Cardiac muscle cell (in vitro differentiated cells and primary cell): ENCODE measurements around the gene ITSN1. TPM values are rescaled to one million over a fixed set of nuclear protein-coding genes. Genes with fewer than 3 reads are reported as not detected.
"Not testable (repeated sequence)": the region's sequence is repeated elsewhere in the genome, so short reads cannot be mapped to it uniquely, and the experiment has no call there.

ENCODE experiments used
- DNase-seq, 2 donors: peaks; one replicate each; pipeline versions ENCODE4 v3.0.0 to v3.0.0-alpha.2; 2010 to 2017; ENCODE audit warnings: low read depth in 1 of 2, low spot score in 1 of 2
- H3K27ac ChIP-seq: fragments of 200-600 bp; sonication (generic); 2 replicates; pipeline ENCODE4 v1.5.1; 2016
- H3K27me3 ChIP-seq: fragments of 200-600 bp; sonication (generic); 2 replicates; pipeline ENCODE4 v1.6.0; 2016; ENCODE audit warnings: control low read depth
- H3K36me3 ChIP-seq: fragments of 200-600 bp; sonication (generic); 2 replicates; pipeline ENCODE4 v1.5.1; 2016; ENCODE audit warnings: control low read depth
- H3K4me1 ChIP-seq: fragments of 200-600 bp; sonication (generic); 2 replicates; pipeline ENCODE4 v1.8.1; 2017; ENCODE audit warnings: low read depth, mild to moderate bottlenecking, mixed run types
- H3K4me3 ChIP-seq: fragments of 200-600 bp; sonication (generic); 2 replicates; pipeline ENCODE4 v1.5.1; 2016; ENCODE audit warnings: mild to moderate bottlenecking
- H3K9me3 ChIP-seq: fragments of 200-600 bp; sonication (generic); 2 replicates; pipeline ENCODE4 v1.5.1; 2017; ENCODE audit warnings: low read depth, mild to moderate bottlenecking, control low read depth
- CTCF ChIP-seq: IDR thresholded peaks from 2 replicates; pipeline ENCODE4 v1.5.1; 2012; ENCODE audit warnings: low read depth, mild to moderate bottlenecking, low read length
- polyA plus RNA-seq: library from polyadenylated mRNA; unstranded; fragments of >200 nt; fragmentation: Nextera tagmentation; extraction: Ambion mirVana; gene quantifications from 2 replicates; pipeline ENCODE4 v1.2.1, GENCODE V29; 2016
- total RNA-seq: library from RNA; depleted of rRNA; stranded (reverse); fragments of >200 nt; gene quantifications from 2 replicates; pipeline ENCODE4 v1.2.3, GENCODE V29; 2016

ITSN1 gene
- total and polyA plus RNA-seq, 2 experiments from 2014 or later, result 92.4 to 125 TPM

- Histone ChIP-seq H3K27ac (peak overlapping the region; percentile 65), H3K27me3 (no peaks in the 10 kb centered on the region), H3K36me3 (no peaks in the 10 kb centered on the region), H3K9me3 (no peaks in the 10 kb centered on the region), H3K4me3 (no peak overlapping the region), H3K4me1 (peaks cover 21% of the 10 kb centered on the region)
- peak in 1 of 2 donors; percentile 61 for DNase-seq
- TF ChIP-seq CTCF, result no peak
Measured at GRCh38 chr21:33668180-33668579, 25.9 kb downstream of the ITSN1 start.

GRCh38 chr21:33668620-33669019 lies 26.3 kb downstream of the ITSN1 start:
- TF ChIP-seq CTCF, result no peak
- no peak for DNase-seq
- Histone ChIP-seq H3K27me3 (no peaks in the 10 kb centered on the region), H3K27ac (peak overlapping the region; percentile 65), H3K4me3 (no peak overlapping the region), H3K36me3 (no peaks in the 10 kb centered on the region), H3K9me3 (no peaks in the 10 kb centered on the region), H3K4me1 (peaks cover 21% of the 10 kb centered on the region)

- Histone ChIP-seq H3K27ac (no peak overlapping the region), H3K27me3 (no peaks in the 10 kb centered on the region), H3K4me1 (peaks cover 21% of the 10 kb centered on the region), H3K9me3 (no peaks in the 10 kb centered on the region), H3K4me3 (no peak overlapping the region), H3K36me3 (no peaks in the 10 kb centered on the region)
- peak in 1 of 2 donors; percentile 11 for DNase-seq
- TF ChIP-seq CTCF, result no peak
Measured at GRCh38 chr21:33670076-33670978, 28.0 kb downstream of the ITSN1 start.

GRCh38 chr21:33673473-33673872 lies 31.2 kb downstream of the ITSN1 start:
- no peaks in the 10 kb centered on the region for H3K36me3 ChIP-seq
- TF ChIP-seq CTCF, result no peak
- no peak for DNase-seq
- H3K4me3 ChIP-seq, result no peak overlapping the region
- H3K27me3 ChIP-seq, result no peaks in the 10 kb centered on the region
- H3K27ac ChIP-seq, result peak overlapping the region; percentile 25
- H3K9me3 ChIP-seq, result no peaks in the 10 kb centered on the region
- peaks cover 4% of the 10 kb centered on the region for H3K4me1 ChIP-seq

- Histone ChIP-seq H3K36me3 (no peaks in the 10 kb centered on the region), H3K9me3 (no peaks in the 10 kb centered on the region), H3K27ac (no peak overlapping the region), H3K4me1 (no peaks in the 10 kb centered on the region), H3K4me3 (no peak overlapping the region), H3K27me3 (no peaks in the 10 kb centered on the region)
- no peak for TF ChIP-seq CTCF
- DNase-seq, result no peak
Measured at GRCh38 chr21:33674226-33674625, 31.9 kb downstream of the ITSN1 start.

GRCh38 chr21:33676666-33677065 lies 34.4 kb downstream of the ITSN1 start:
- not testable (repeated sequence) for H3K9me3 ChIP-seq, H3K27me3 ChIP-seq, H3K4me1 ChIP-seq, DNase-seq, H3K36me3 ChIP-seq, H3K27ac ChIP-seq, H3K4me3 ChIP-seq
